Measurements from ENCODE around the gene MAP2K4. TPM values are rescaled to one million over a fixed set of nuclear protein-coding genes. Genes with fewer than 3 reads are reported as not detected.

Gene MAP2K4
- total RNA-seq, 1 experiment from 2014 or later: 46.1 TPM

DNA sequence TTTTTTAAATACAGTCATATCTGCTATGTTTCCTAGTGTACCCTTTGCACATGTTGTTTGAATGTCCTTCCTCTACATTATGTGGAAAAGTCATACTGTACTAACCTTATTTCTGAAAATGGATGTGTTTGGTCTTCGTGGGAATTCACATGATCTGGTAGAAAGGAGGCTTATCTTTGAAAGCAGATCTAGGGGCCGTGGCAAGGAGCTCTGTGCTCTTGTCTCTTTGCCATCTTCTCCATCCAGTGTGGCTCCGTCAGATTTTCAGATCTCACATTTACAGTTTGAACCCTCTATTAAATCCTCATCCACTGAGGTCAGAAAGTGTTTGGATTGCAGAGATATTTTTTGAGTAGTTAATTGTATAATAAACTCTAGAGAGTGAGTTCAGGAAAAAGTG, 32.9 kb downstream of the MAP2K4 start:
- Histone ChIP-seq H2AFZ (ENCODE audit: low read length) (no peak overlapping the region), H2BK15ac (ENCODE audit: low read depth, low read length) (no peak overlapping the region), H2BK20ac (ENCODE audit: low read depth, low read length, poor library complexity, severe bottlenecking) (no peak overlapping the region), H4K8ac (replicated peaks; ENCODE audit: insufficient read length, low read depth, low read length) (no peak overlapping the region), H3K79me1 (ENCODE audit: insufficient read depth, low read depth, low read length, poor library complexity, severe bottlenecking) (no peaks in the 10 kb centered on the region), H3K9me3 (ENCODE audit: control insufficient read depth, low read depth, low read length) (no peaks in the 10 kb centered on the region), H3K18ac (ENCODE audit: insufficient read length, low read depth, low read length) (no peak overlapping the region), H4K91ac (ENCODE audit: insufficient read length, low read depth, low read length) (no peak overlapping the region), H3K14ac (ENCODE audit: insufficient read depth, low read length) (no peak overlapping the region), H3K27ac (ENCODE audit: insufficient read length, low read depth, low read length) (no peak overlapping the region), H3K56ac (ENCODE audit: insufficient read length, low read depth, low read length) (no peak overlapping the region), H3K23me2 (ENCODE audit: insufficient read length, low read depth, low read length, poor library complexity, severe bottlenecking) (no peaks in the 10 kb centered on the region), H3K4me2 (ENCODE audit: insufficient read depth, insufficient read length, low read length) (no peak overlapping the region), H2BK5ac (ENCODE audit: insufficient read length, low read length) (no peak overlapping the region), H4K20me1 (ENCODE audit: control insufficient read depth, insufficient read depth, insufficient read length) (no peaks in the 10 kb centered on the region), H2AK5ac (ENCODE audit: insufficient read length, low read length) (no peak overlapping the region), H3K9ac (ENCODE audit: extremely low read depth, insufficient read length, low read length) (no peak overlapping the region), H3K79me2 (ENCODE audit: insufficient read depth, low read length) (peaks cover 8% of the 10 kb centered on the region; the same call in 1 of the 2 replicates), H3K4me1 (ENCODE audit: insufficient read depth, low read length) (peaks cover 8% of the 10 kb centered on the region), H2BK12ac (ENCODE audit: insufficient read length, low read depth, low read length) (no peak overlapping the region), H2BK120ac (ENCODE audit: low read depth, low read length, poor library complexity, severe bottlenecking) (no peak overlapping the region), H4K5ac (ENCODE audit: insufficient read length, low read depth, low read length) (no peak overlapping the region), H3K4ac (ENCODE audit: low read depth, low read length) (no peak overlapping the region), H3K27me3 (ENCODE audit: insufficient read depth, low read length) (no peaks in the 10 kb centered on the region), H3T11ph (ENCODE audit: low read length) (no peak overlapping the region), H3K23ac (ENCODE audit: insufficient read length, low read depth, low read length) (no peak overlapping the region)
- peaks cover 68 to 76% of the 10 kb centered on the region in 2 experiments for H3K4me1 Mint-ChIP-seq
- no peak overlapping the region for H3K4me3 Mint-ChIP-seq
- H3K27me3 Mint-ChIP-seq (ENCODE audit: low read depth): no peaks in the 10 kb centered on the region
- no peak for TF ChIP-seq CTCF (conservative IDR thresholded peaks at IDR 0.05)
- peak overlapping the region; percentile 59 to 78 (median 65); a peak in 5 of 7 replicates for H3K27ac Mint-ChIP-seq
- no CpG with 5 or more reads among the region's 3 CpGs for WGBS (ENCODE audit: extremely low coverage, insufficient read length, low lambda C conversion rate)
- DNase-seq: no peak
- H3K9me3 Mint-ChIP-seq: no peaks in the 10 kb centered on the region
- no peaks in the 10 kb centered on the region for H3K36me3 Mint-ChIP-seq (ENCODE audit: insufficient read depth in 1 of 3, low read depth in 3 of 3)

Measured in H9 (cell line).